B cell (primary cell): ENCODE measurements around the gene CCDC136. TPM values are rescaled to one million over a fixed set of nuclear protein-coding genes. Genes with fewer than 3 reads are reported as not detected.

ENCODE experiments used
- ATAC-seq: fragments of 200-7000 bp; cut with Tn5 transposase; one replicate; pipeline ENCODE4 v1.10.0; 2021; ENCODE audit warnings: low read depth, mild to moderate bottlenecking, moderate number of reproducible peaks, moderate library complexity
- CTCF ChIA-PET: fragments of 350-600 bp; sonication (Branson Sonifier 250); formaldehyde crosslinking; loops from one replicate; lab custom pipeline; 2021; ENCODE audit warnings: antibody characterized with exemption, inconsistent platforms; lab: Charles Lee
- POLR2A ChIA-PET: fragments of 350-600 bp; sonication (Branson Sonifier 250); formaldehyde crosslinking; loops from one replicate; lab custom pipeline; 2021; ENCODE audit warnings: antibody characterized with exemption; lab: Charles Lee
- DNase-seq: peaks from one replicate; pipeline ENCODE4 v3.0.0; 2013
- H2AFZ ChIP-seq: 2 replicates; pipeline ENCODE4 v1.6.1; 2012; ENCODE audit warnings: mild to moderate bottlenecking, low read depth, low read length; ENCODE audit not compliant: insufficient read depth, poor library complexity, severe bottlenecking
- H3K27ac ChIP-seq, 2 donors: 1 replicate in 1 of 2; 2 replicates in 1 of 2; pipeline ENCODE4 v1.5.1; 2012 to 2013; ENCODE audit warnings: low read length in 2 of 2, mild to moderate bottlenecking in 2 of 2, moderate library complexity in 1 of 2
- H3K27me3 ChIP-seq, 4 experiments: fragments of 200-600 bp in 1 of 4; sonication (generic) in 1 of 4; replicated peaks in 1 of 4; 1 replicate in 2 of 4; 2 replicates in 2 of 4; pipeline versions ENCODE4 v1.6.1 to v1.7.0; 2013 to 2016; ENCODE audit warnings: low read length in 3 of 4, mild to moderate bottlenecking in 2 of 4, mixed read lengths in 1 of 4, moderate library complexity in 1 of 4; ENCODE audit not compliant: insufficient read depth in 4 of 4, control insufficient read depth in 3 of 4; ENCODE audit errors: control extremely low read depth in 1 of 4
- H3K36me3 ChIP-seq, 2 experiments: replicated peaks in 1 of 2; 1 replicate in 1 of 2; 2 replicates in 1 of 2; pipeline versions ENCODE4 v1.6.1 to v1.7.1; 2013; ENCODE audit warnings: low read length in 1 of 2; ENCODE audit not compliant: insufficient read depth in 2 of 2, control insufficient read depth in 1 of 2; ENCODE audit errors: control extremely low read depth in 1 of 2, extremely low read depth in 1 of 2
- H3K4me1 ChIP-seq, 2 donors: fragments of 200-600 bp in 1 of 2; sonication (generic) in 1 of 2; 1 replicate in 1 of 2; 2 replicates in 1 of 2; pipeline versions ENCODE4 v1.5.1 to v1.6.1; 2013 to 2017; ENCODE audit warnings: low read length in 2 of 2; ENCODE audit not compliant: control insufficient read depth in 2 of 2, insufficient read depth in 2 of 2
- H3K4me2 ChIP-seq: replicated peaks from 2 replicates; pipeline ENCODE3; 2012; ENCODE audit warnings: mild to moderate bottlenecking, low read depth, low read length; ENCODE audit not compliant: poor library complexity, severe bottlenecking
- H3K4me3 ChIP-seq, 5 experiments: fragments of 200-600 bp in 1 of 5; sonication (generic) in 1 of 5; 1 replicate in 3 of 5; 2 replicates in 2 of 5; pipeline versions ENCODE4 v1.5.1 to v1.7.0; 2011 to 2016; ENCODE audit warnings: low read length in 4 of 5, mild to moderate bottlenecking in 4 of 5, low read depth in 2 of 5, control low read depth in 1 of 5, moderate library complexity in 1 of 5; ENCODE audit not compliant: insufficient read depth in 1 of 5; ENCODE audit errors: control extremely low read depth in 1 of 5, extremely low read depth in 1 of 5
- H3K79me2 ChIP-seq: fragments of 200-600 bp; sonication (generic); one replicate; pipeline ENCODE4 v1.6.0; 2016; ENCODE audit warnings: low read length; ENCODE audit not compliant: control insufficient read depth, insufficient read depth
- H3K9ac ChIP-seq: fragments of 200-600 bp; sonication (generic); 2 replicates; pipeline ENCODE4 v1.6.1; 2017; ENCODE audit warnings: mild to moderate bottlenecking, low read length, moderate library complexity
- H3K9me3 ChIP-seq, 3 donors: one replicate each; pipeline versions ENCODE4 v1.6.1 to v1.7.1; 2013; ENCODE audit warnings: low read length in 2 of 3; ENCODE audit not compliant: control insufficient read depth in 2 of 3, insufficient read depth in 1 of 3; ENCODE audit errors: control extremely low read depth in 1 of 3
- H4K20me1 ChIP-seq: 2 replicates; pipeline ENCODE4 v1.6.0; 2012; ENCODE audit warnings: mild to moderate bottlenecking, low read length; ENCODE audit not compliant: insufficient read depth, control insufficient read depth, poor library complexity, severe bottlenecking
- H3K27ac Mint-ChIP-seq: one replicate; pipeline ENCODE4 v1.8.0; 2021; ENCODE audit warnings: mixed read lengths
- H3K27me3 Mint-ChIP-seq: one replicate; pipeline ENCODE4 v1.8.0; 2021; ENCODE audit warnings: mixed read lengths
- H3K4me1 Mint-ChIP-seq: one replicate; pipeline ENCODE4 v1.8.0; 2021; ENCODE audit warnings: mixed read lengths
- H3K4me3 Mint-ChIP-seq: one replicate; pipeline ENCODE4 v1.8.0; 2021; ENCODE audit warnings: mixed read lengths
- H3K9me3 Mint-ChIP-seq: one replicate; pipeline ENCODE4 v1.8.0; 2022; ENCODE audit warnings: mixed read lengths; ENCODE audit not compliant: insufficient read depth
- CTCF ChIP-seq: fragments of 200-600 bp; IDR thresholded peaks from one replicate; pipeline ENCODE4 v1.8.0; 2022; ENCODE audit warnings: antibody characterized with exemption, mild to moderate bottlenecking
- EZH2 ChIP-seq: IDR thresholded peaks from 2 replicates; pipeline ENCODE4 v1.6.1; 2012; ENCODE audit warnings: borderline replicate concordance, low read depth, mild to moderate bottlenecking, moderate library complexity, low read length; ENCODE audit not compliant: insufficient read depth, poor library complexity, severe bottlenecking
- WGBS: methylation state at CpG from one replicate; pipeline ENCODE4 v1.1.5; 2013; ENCODE audit warnings: missing lambda C conversion rate; ENCODE audit not compliant: insufficient coverage; 5-methylcytosine and 5-hydroxymethylcytosine counted together
- intact Hi-C: fragments of 100-400 bp; cut with micrococcal nuclease; formaldehyde crosslinking; loops from one replicate; pipeline ENCODE4 v1.10.0; 2022
- polyA plus RNA-seq: library from polyadenylated mRNA; depleted of rRNA; stranded (reverse); fragments of >200 nt; gene quantifications from 2 replicates; pipeline ENCODE4 v1.2.3, GENCODE V29; 2012
- total RNA-seq, 2 donors: library from RNA; stranded (reverse); fragments of 120-200 nt in 1 of 2; gene quantifications; 1 replicate in 1 of 2; 2 replicates in 1 of 2; pipeline versions ENCODE4 v1.2.3 to v1.2.4, GENCODE V29; 2013 to 2022

The CCDC136 gene
- total and polyA plus RNA-seq, 2 donors (not counting 1 experiment from before 2014, with no cell fraction given) = 2.2 to 13.9 TPM

- Mint-ChIP-seq H3K27ac (no peak overlapping the region), H3K4me3 (no peak overlapping the region), H3K27me3 (no peaks in the 10 kb centered on the region), H3K9me3 (no peaks in the 10 kb centered on the region), H3K4me1 (no peaks in the 10 kb centered on the region)
- Histone ChIP-seq H2AFZ (no peak overlapping the region), H3K9ac (no peak overlapping the region), H3K36me3 (no peaks in the 10 kb centered on the region), H3K4me2 (no peak overlapping the region), H3K4me1 (no peaks in the 10 kb centered on the region), H3K27ac (no peak overlapping the region), H3K4me3 (no peak overlapping the region), H3K9me3 (no peaks in the 10 kb centered on the region), H4K20me1 (no peaks in the 10 kb centered on the region), H3K79me2 (no peaks in the 10 kb centered on the region), H3K27me3 (no peaks in the 10 kb centered on the region)
- ChIA-PET POLR2A (no interaction called here), CTCF (no interaction called here)
- 63% methylated on average over 20 of the region's 23 CpGs for WGBS
- DNase-seq = no peak
- no peak for ATAC-seq
- intact Hi-C loops = no loop called here
- TF ChIP-seq EZH2 (no peak), CTCF (no peak)
Observed at GRCh38 chr7:128853799-128854198, 62.0 kb downstream of the CCDC136 start.

GRCh38 chr7:128854396-128854795 is 62.6 kb downstream of the CCDC136 start:
- intact Hi-C loops = no loop called here
- no peak for DNase-seq
- H3K4me2 ChIP-seq = no peak overlapping the region
- no peaks in the 10 kb centered on the region for H3K79me2 ChIP-seq
- no peaks in the 10 kb centered on the region for H3K9me3 ChIP-seq
- H3K27ac Mint-ChIP-seq = no peak overlapping the region
- TF ChIP-seq CTCF (no peak), EZH2 (no peak)
- ChIA-PET CTCF (no interaction called here), POLR2A (no interaction called here)
- H3K4me1 ChIP-seq = no peaks in the 10 kb centered on the region
- no peak for ATAC-seq
- H3K27me3 ChIP-seq = no peaks in the 10 kb centered on the region
- no peak overlapping the region for H3K9ac ChIP-seq
- no peak overlapping the region for H3K27ac ChIP-seq
- H3K4me3 ChIP-seq = no peak overlapping the region
- H4K20me1 ChIP-seq = no peaks in the 10 kb centered on the region
- H3K27me3 Mint-ChIP-seq = no peaks in the 10 kb centered on the region
- H2AFZ ChIP-seq = no peak overlapping the region
- no peaks in the 10 kb centered on the region for H3K9me3 Mint-ChIP-seq
- WGBS = 93% methylated on average over 21 of the region's 21 CpGs
- no peaks in the 10 kb centered on the region for H3K36me3 ChIP-seq
- H3K4me3 Mint-ChIP-seq = no peak overlapping the region
- H3K4me1 Mint-ChIP-seq = no peaks in the 10 kb centered on the region
